ENCODE data around the gene OPA1.

- TF ChIP-seq CTCF (CRISPR knock-in tag; IDR thresholded peaks at IDR 0.05): no peak
- TF ChIP-seq ZMYM2 (CRISPR knock-in tag; IDR thresholded peaks at IDR 0.05): no peak
- no peak for TF ChIP-seq YY1 (IDR thresholded peaks at IDR 0.05; ENCODE audit: insufficient read depth, insufficient replicate concordance, low read depth, low read length)
- TF ChIP-seq ZIK1 (CRISPR knock-in tag; IDR thresholded peaks at IDR 0.05; ENCODE audit: borderline replicate concordance, low read depth): no peak
- TF ChIP-seq ZFP1 (CRISPR knock-in tag; IDR thresholded peaks at IDR 0.05): no peak
- TF ChIP-seq ZNF816 (CRISPR knock-in tag; IDR thresholded peaks at IDR 0.05; ENCODE audit: borderline replicate concordance): no peak
- no peak for TF ChIP-seq SRF (IDR thresholded peaks at IDR 0.05; ENCODE audit: low read depth, low read length)
- no peak for TF ChIP-seq MED13 (CRISPR knock-in tag; IDR thresholded peaks at IDR 0.05)
- TF ChIP-seq ASH2L (IDR thresholded peaks at IDR 0.05; ENCODE audit: insufficient read length, low read depth, low read length): no peak
- no peak for TF ChIP-seq ZNF883 (CRISPR knock-in tag; IDR thresholded peaks at IDR 0.05; ENCODE audit: not compliant biosample characterization)
Observed at GRCh38 chr3:193544289-193544688, 48.7 kb upstream of the OPA1 start.
